Activated naive CD8-positive, alpha-beta T cell treated with anti-CD3 and anti-CD28 coated beads, Interleukin-2, amount 50 U/mL, for 24 hours (primary cell): ENCODE measurements around the gene RELA.
"Not testable (repeated sequence)": the region's sequence is repeated elsewhere in the genome, so short reads cannot be mapped to it uniquely, and the experiment has no call there.

Experiments used
- ATAC-seq: fragments of 150-1000 bp; cut with Tn5 transposase; one replicate; pipeline ENCODE4 v1.10.0; 2021
- DNase-seq: peaks from one replicate; pipeline ENCODE4 v3.0.0; 2021
- H3K27ac Mint-ChIP-seq: one replicate; pipeline ENCODE4 v1.8.0; 2021; ENCODE audit warnings: mild to moderate bottlenecking, mixed read lengths
- H3K27me3 Mint-ChIP-seq: one replicate; pipeline ENCODE4 v1.8.0; 2021; ENCODE audit warnings: mixed read lengths
- H3K36me3 Mint-ChIP-seq: one replicate; pipeline ENCODE4 v1.8.0; 2021; ENCODE audit warnings: low read depth, mixed read lengths
- H3K4me1 Mint-ChIP-seq: one replicate; pipeline ENCODE4 v1.8.0; 2021; ENCODE audit warnings: mixed read lengths
- H3K4me3 Mint-ChIP-seq: one replicate; pipeline ENCODE4 v1.8.0; 2021; ENCODE audit warnings: mild to moderate bottlenecking, moderate library complexity, mixed read lengths
- H3K9me3 Mint-ChIP-seq: one replicate; pipeline ENCODE4 v1.8.0; 2021; ENCODE audit warnings: mixed read lengths

The RELA gene

DNA sequence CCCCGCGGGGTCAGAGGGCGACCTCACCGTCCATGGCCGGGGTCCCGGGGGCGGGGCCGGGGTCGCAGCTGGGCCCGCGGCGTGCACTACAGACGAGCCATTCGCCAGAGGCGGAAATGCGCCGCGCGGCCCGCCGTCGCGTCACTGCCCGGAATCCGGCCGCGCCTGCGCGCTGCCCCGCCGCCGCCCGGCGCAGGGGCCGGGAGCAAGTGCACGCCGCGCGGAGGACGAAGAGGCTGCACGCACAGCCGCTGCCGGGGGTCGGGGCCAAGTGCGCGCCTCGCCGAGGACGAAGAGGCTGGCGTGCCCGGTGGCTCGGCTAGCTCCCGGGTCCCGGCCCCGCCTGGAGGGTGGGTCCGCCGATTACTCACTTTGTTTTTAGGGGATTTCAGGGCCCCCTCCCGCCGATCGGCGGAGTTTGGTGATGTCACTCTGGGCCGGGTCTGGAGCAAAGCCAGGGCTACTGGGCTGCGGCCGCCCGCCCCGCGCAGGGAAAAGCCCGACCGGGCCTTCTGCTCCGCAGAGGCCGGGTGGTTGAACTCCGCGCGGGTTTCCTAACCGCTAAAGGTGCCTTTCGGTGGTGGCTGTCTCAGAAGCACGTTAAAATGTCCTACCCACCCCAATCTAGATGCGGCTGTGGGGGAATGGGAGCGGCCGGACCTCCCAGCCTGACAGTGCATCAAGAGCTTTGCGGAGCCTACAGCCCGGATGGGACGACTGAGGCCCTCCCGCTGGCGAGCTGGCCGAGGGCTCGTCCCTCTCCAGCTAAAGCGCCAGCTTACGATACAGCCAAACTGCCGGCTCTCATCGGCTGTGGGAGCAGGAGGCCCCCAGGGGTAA, at the start of gene RELA:
TSS of gene RELA (minus strand) at position 118 of the 840 bp plus-strand sequence. CDS start at position 34, 84 bp downstream.
- H3K36me3 Mint-ChIP-seq, result peaks cover 27% of the 10 kb centered on the region
- H3K9me3 Mint-ChIP-seq, result no peaks in the 10 kb centered on the region
- H3K27me3 Mint-ChIP-seq, result no peaks in the 10 kb centered on the region
- H3K27ac Mint-ChIP-seq, result peak within 1 kb of the TSS; percentile 82
- peaks cover 31% of the 10 kb centered on the region for H3K4me1 Mint-ChIP-seq
- peak within 1 kb of the TSS; percentile 86 for H3K4me3 Mint-ChIP-seq
- peak; percentile 89 for ATAC-seq
- DNase-seq, result peak; percentile 91

DNA sequence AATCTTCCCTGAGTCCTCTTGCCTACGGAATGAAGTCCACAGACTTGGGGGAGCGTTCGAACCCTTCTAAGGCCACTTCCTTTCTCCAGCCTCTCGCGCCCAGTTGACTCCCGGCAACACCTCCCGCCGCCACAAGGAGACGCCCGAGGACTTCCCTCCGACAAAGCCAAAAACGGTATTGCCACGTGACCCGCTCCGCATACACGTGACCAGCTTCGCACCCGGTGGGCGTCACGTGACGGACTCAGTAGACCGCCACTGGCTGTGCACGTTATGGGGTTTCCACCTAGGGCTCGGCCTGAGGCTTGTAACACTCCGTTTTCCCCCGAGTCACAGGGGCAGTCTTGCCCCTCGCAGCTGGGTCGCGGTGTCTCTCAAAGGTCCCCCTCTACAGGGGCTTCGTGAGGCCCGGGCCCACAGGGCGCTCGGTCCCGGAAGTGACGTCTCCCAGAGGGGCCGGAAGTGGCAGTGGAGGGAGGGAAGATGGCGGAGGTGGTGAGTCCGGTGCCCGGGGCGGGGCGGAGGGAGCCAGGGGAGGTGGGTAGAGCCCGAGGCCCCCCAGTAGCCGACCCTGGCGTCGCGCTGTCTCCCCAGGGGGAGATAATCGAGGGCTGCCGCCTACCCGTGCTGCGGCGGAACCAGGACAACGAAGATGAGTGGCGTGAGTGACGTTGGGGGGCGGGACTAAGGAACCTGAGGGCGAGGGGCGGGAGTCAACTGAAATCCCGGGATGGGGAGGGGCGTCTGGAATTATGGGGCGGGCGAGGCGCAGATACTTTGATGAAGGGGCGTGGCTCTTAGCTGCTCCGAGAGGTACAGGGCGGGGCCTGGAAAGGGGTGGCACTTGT, 49.3 kb upstream of the RELA start, which contains the start of gene KAT5:
TSS of gene KAT5 (plus strand) at position 468 of the 848 bp plus-strand sequence. CDS start at position 484, 16 bp downstream.
- Mint-ChIP-seq H3K4me3 (peak within 1 kb of the TSS; percentile 90), H3K4me1 (peaks cover 36% of the 10 kb centered on the region), H3K36me3 (peaks cover 38% of the 10 kb centered on the region), H3K9me3 (no peaks in the 10 kb centered on the region), H3K27ac (peak within 1 kb of the TSS; percentile 98), H3K27me3 (no peaks in the 10 kb centered on the region)
- ATAC-seq (peak; percentile 85), DNase-seq (peak; percentile 98)

DNA sequence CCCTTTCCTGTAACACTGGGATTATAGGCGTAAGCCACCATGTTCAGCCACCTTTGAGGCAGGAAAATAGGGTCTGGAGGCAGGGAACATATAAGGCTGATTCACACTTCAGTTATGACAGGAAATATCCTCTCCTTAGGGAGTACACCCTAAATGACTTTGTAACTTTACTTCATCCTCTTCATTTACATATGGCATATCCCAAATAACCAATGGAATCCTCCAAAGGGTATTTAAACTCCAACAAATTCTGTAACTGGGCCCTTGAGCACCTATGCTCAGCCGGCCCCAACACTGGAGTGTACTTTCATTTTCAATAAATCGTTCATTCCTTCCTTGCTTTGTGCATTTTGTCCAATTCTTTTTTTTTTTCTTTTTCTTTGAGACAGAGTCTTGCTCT, 47.7 kb upstream of the RELA start:
- H3K4me1 Mint-ChIP-seq, result peaks cover 42% of the 10 kb centered on the region
- no peaks in the 10 kb centered on the region for H3K9me3 Mint-ChIP-seq
- H3K4me3 Mint-ChIP-seq, result no peak overlapping the region
- no peaks in the 10 kb centered on the region for H3K27me3 Mint-ChIP-seq
- peaks cover 25% of the 10 kb centered on the region for H3K36me3 Mint-ChIP-seq
- H3K27ac Mint-ChIP-seq, result no peak overlapping the region
- no peak for DNase-seq
- no peak for ATAC-seq

DNA sequence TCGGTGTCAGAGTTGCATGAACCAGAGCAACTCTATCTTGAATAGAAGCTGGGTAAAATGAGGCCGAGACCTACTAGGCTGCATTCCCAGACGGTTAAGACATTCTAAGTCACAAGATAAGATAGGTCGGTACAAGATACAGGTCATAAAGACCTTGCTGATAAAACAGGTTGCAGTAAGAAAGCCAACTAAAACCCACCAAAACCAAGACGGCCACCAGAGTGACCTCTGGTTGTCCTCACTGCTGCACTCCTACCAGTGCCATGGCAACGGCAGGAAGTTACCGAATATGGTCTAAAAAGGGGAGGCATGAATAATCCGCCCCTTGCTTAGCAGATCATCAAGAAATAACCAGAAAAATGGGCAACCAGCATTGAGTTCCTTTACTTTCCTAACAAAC, 46.9 kb upstream of the RELA start:
- no peak for DNase-seq

DNA sequence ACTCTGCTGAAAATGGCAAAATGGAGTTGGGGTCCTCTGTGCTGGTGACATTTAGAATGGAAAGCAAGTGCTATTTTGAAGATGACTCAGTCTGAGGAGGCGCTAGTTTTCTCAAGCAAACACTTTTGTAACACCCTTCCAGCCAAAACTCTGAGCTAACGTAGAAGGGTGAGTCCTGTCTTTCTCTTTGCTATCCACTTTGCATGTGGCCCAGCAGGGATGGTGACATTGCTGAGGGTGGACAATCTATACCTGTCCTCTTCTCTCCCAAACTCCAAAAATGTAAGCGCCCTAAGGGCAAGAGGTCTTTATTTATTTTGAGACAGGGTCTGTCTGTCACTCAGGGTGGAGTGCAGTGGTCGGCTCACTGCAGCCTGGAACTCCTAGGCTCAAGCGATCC, 45.7 kb upstream of the RELA start:
- Mint-ChIP-seq H3K9me3 (no peaks in the 10 kb centered on the region), H3K27ac (no peak overlapping the region), H3K4me1 (peaks cover 35% of the 10 kb centered on the region), H3K36me3 (peaks cover 8% of the 10 kb centered on the region), H3K27me3 (no peaks in the 10 kb centered on the region), H3K4me3 (no peak overlapping the region)
- ATAC-seq (no peak), DNase-seq (no peak)

More for the DNA sequence above, 46.9 kb upstream of the RELA start:
- Mint-ChIP-seq H3K27ac (no peak overlapping the region), H3K27me3 (no peaks in the 10 kb centered on the region), H3K36me3 (peaks cover 19% of the 10 kb centered on the region), H3K4me1 (peaks cover 42% of the 10 kb centered on the region), H3K4me3 (no peak overlapping the region), H3K9me3 (no peaks in the 10 kb centered on the region)
- ATAC-seq, result no peak

DNA sequence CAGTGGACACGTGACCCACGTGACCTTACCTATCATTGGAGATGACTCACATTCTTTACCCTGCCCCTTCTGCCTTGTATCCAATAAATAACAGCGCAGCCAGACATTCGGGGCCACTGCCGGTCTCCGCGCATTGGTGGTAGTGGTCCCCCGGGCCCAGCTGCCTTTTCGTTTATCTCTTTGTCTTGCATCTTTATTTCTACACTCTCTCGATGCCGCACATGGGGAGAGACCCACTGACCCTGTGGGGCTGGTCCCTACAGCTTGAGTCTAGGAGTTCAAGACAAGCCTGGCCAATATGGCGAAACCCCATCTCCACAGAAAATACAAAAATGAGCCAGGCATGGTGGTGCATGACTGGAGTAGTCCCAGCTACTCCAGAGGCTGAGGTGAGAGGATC, 44.3 kb upstream of the RELA start:
- peaks cover 26% of the 10 kb centered on the region for H3K4me1 Mint-ChIP-seq
- not testable (repeated sequence) for DNase-seq, H3K36me3 Mint-ChIP-seq, H3K27ac Mint-ChIP-seq, H3K27me3 Mint-ChIP-seq, ATAC-seq, H3K9me3 Mint-ChIP-seq
- peak overlapping the region; percentile 29 for H3K4me3 Mint-ChIP-seq

DNA sequence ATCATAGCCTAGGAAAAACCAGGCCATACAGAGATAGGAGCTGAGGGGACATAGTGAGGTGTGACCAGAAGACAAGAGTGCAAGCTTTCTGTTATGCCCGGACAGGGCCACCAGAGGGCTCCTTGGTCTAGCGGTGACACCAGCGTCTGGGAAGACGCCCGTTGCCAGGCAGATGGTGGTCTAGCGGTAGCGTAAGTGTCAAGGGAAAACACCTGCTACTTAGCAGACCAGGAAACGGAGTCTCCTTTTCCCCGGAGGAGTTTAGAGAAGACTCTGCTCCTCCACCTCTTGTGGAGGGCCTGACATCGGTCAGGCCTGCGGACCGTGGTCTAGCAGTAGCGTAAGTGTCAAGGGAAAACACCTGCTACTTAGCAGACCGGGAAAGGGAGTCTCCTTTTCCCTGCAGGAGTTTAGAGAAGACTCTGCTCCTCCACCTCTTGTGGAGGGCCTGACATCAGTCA, 43.6 kb upstream of the RELA start:
- peaks cover 22% of the 10 kb centered on the region for H3K4me1 Mint-ChIP-seq
- peak overlapping the region; percentile 29 for H3K4me3 Mint-ChIP-seq
- not testable (repeated sequence) for H3K27ac Mint-ChIP-seq, H3K9me3 Mint-ChIP-seq, ATAC-seq, H3K36me3 Mint-ChIP-seq, H3K27me3 Mint-ChIP-seq
- DNase-seq, result peak; percentile 80

DNA sequence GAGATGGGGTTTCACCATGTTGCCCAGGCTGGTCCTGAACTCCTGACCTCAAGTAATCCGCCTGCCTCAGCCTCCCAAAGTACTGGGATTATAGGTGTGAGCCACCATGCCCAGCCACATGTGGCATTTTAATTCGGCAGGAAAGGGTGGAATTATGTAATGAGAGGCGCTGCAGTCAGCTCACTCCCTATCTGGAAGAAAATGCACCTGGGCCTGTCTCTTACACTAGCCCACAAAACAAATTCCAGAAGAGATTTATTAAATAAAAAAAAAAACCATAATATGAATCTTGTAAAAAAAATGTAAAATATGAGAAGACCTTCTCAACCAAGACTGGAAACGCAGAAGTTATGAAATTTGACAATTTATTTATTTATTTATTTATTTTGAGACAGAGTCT, 41.1 kb upstream of the RELA start:
- ATAC-seq (no peak), DNase-seq (no peak)
- no peaks in the 10 kb centered on the region for H3K36me3 Mint-ChIP-seq
- H3K27me3 Mint-ChIP-seq, result peaks cover 3% of the 10 kb centered on the region
- H3K4me3 Mint-ChIP-seq, result no peak overlapping the region
- H3K4me1 Mint-ChIP-seq, result peaks cover 16% of the 10 kb centered on the region
- H3K27ac Mint-ChIP-seq, result no peak overlapping the region
- H3K9me3 Mint-ChIP-seq, result no peaks in the 10 kb centered on the region

DNA sequence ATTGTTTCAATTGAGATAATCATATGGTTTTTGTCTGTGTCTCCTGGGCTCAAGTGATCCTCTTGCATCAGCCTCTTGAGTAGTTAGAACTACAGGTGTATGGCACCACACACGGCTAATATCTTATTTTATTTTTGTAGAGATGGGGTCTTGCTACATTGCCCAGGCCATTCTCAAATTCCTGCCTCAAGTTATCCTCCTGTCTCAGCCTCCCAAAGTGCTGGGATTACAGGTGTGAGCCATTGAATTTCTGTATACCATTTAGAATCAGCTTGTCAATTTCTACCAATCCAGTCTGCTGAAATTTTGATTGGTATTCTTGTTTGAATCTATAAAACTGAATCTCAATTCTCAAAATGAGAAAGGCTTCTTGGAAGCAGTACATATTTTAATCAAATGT, 39.0 kb upstream of the RELA start:
- Mint-ChIP-seq H3K9me3 (no peaks in the 10 kb centered on the region), H3K27me3 (peaks cover 3% of the 10 kb centered on the region), H3K4me1 (peaks cover 4% of the 10 kb centered on the region), H3K36me3 (no peaks in the 10 kb centered on the region), H3K4me3 (no peak overlapping the region), H3K27ac (no peak overlapping the region)
- no peak for ATAC-seq
- no peak for DNase-seq

DNA sequence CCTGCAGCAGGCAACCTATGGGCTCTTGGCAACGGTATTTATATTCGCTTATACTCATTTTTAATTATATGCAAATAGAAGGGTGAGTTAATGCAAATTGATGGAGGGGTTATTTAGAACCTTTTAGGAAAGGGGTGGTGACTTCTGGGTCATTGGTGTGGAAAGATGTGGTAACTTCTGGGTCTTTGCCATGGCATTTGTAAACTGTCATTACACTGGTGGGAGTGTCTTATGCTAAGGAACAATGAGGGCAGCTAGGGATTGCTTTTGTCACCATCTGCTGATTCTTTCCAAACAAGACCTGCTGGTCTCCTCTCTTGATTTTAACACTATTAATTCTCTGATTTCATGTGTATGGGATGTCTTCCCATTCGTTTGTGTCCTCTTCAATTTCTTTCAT, 37.7 kb upstream of the RELA start:
- Mint-ChIP-seq H3K4me3 (no peak overlapping the region), H3K27ac (no peak overlapping the region), H3K36me3 (no peaks in the 10 kb centered on the region), H3K9me3 (no peaks in the 10 kb centered on the region), H3K27me3 (peaks cover 3% of the 10 kb centered on the region), H3K4me1 (no peaks in the 10 kb centered on the region)
- no peak for DNase-seq
- ATAC-seq, result no peak

DNA sequence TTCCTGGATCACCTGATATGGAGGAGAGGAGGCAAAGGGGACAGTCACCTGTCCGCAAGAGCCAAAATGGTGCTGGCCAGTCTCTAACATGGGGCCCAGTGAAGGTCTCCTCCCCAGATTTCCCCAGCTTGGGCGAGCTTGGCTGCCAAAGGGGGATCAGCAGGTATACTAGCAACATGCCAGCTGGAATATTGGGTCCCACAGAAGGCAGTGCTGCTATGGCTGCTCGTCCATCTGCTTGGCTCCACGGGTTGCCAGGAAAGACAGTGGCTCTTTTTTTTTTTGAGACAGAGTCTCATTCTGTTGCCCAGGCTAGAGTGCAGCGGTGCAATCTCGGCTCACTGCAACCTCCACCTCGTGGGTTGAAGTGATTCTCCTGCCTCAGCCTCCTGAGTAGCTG, 36.6 kb upstream of the RELA start:
- Mint-ChIP-seq H3K27me3 (peaks cover 3% of the 10 kb centered on the region), H3K27ac (no peak overlapping the region), H3K4me3 (no peak overlapping the region), H3K36me3 (no peaks in the 10 kb centered on the region), H3K4me1 (no peaks in the 10 kb centered on the region), H3K9me3 (no peaks in the 10 kb centered on the region)
- DNase-seq (no peak), ATAC-seq (no peak)

DNA sequence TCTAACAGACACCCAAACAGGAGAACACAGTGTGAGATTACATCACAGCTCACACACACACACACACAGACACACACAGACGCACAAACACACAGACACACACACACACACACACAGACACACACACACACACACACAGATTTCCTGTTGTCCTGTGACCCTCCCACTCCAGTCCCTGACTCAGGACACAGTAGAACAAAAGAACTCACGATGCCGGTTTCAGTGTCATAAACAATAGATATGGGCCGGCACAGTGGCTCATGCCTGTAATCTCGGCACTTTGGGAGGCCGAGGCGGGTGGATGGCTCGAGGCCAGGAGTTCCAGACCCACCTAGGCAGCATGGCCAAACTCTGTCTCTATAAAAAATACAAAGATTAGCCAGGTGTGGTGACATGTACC, 35.5 kb upstream of the RELA start:
- Mint-ChIP-seq H3K4me3 (no peak overlapping the region), H3K4me1 (no peaks in the 10 kb centered on the region), H3K27ac (no peak overlapping the region), H3K9me3 (no peaks in the 10 kb centered on the region), H3K36me3 (no peaks in the 10 kb centered on the region), H3K27me3 (peaks cover 3% of the 10 kb centered on the region)
- DNase-seq (no peak), ATAC-seq (no peak)

DNA sequence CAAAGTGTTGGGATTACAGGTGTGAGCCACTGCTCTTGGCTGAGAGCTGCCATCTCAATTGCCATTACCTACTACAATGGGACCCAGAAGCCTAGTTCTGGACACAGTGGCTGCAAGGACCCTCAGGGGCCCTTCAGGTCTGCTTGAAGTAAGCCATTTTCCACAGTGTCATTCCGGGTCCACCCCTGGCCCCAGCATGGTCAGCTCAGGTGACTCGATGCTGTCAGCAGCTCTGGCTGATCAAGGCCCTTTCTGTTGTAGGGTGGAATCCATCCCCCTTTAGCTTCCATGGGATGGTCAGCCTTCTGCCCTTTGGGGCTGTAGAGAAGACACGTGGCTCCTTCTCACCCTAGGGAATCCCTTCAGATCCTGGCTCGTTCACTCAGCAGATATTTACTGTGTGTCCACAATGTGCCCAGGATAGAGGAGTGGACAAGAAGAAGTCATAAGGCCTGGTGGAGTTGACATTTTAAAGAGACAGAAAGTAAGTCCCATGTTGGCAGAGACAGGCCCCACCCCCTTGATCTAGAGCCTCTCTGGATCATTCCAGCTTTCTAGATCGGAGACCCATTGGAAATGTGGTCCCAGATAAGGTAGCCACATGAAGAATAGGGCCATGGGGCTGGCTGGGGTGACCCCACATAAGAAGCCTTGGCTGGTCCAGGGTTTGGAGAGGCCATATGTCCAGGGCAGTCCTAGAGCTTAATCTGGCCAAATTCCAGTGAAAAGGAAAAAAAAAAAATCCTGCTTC, 34.3 kb upstream of the RELA start:
- H3K9me3 Mint-ChIP-seq, result no peaks in the 10 kb centered on the region
- H3K27me3 Mint-ChIP-seq, result peaks cover 3% of the 10 kb centered on the region
- H3K36me3 Mint-ChIP-seq, result no peaks in the 10 kb centered on the region
- DNase-seq (no peak), ATAC-seq (no peak)
- no peaks in the 10 kb centered on the region for H3K4me1 Mint-ChIP-seq
- H3K27ac Mint-ChIP-seq, result no peak overlapping the region
- no peak overlapping the region for H3K4me3 Mint-ChIP-seq

DNA sequence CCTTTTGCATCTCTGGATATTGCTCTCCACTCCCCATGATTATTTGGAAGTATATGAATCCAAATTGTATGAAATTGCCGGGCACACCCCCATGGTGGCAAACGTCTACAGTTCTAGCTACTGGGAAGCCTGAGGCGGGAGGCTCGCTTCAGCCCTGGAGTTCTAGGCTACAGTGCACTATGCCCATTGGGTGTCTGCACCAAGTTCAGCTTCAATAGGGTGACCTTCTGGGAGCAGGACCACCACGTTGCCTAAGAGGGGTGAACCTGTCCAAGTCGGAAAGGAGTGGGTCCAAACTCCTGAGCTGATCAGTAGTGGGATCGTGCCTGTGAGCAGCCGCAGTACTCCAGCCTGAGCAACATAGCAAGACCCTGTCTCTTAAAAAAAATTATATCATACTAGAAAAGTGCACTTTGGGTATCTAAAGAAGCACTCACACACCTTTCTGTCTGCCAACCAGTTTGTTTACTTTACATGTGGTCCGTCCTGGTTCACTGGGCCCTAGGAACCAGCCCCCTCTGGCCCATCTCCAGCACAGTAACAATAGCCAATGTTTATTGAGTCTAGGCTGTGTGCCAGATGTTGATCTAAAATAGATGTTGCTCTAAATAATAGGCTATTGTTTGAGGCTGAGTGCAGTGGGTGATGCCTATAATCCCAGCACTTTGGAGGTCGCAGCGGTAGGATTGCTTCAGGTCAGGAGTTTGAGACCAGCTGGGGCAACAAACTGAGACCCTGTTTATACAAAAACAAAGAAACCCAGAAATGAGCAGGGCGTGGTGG, 32.9 kb upstream of the RELA start:
- ATAC-seq (no peak), DNase-seq (no peak)
- Mint-ChIP-seq H3K36me3 (no peaks in the 10 kb centered on the region), H3K27ac (no peak overlapping the region), H3K9me3 (no peaks in the 10 kb centered on the region), H3K27me3 (peaks cover 3% of the 10 kb centered on the region), H3K4me1 (no peaks in the 10 kb centered on the region), H3K4me3 (no peak overlapping the region)
